Measurements from ENCODE around the gene PERM1.
"Not testable (repeated sequence)": the region's sequence is repeated elsewhere in the genome, so short reads cannot be mapped to it uniquely, and the experiment has no call there.

The PERM1 gene

GRCh38 chr1:981955-982558, at the start of gene PERM1:
Gene PERM1 (minus strand): TSS chr1:982093. CDS start chr1:981029, 1,064 bp downstream.
- DNase-seq (ENCODE audit: low spot score), result no peak

- not testable (repeated sequence) for DNase-seq (ENCODE audit: low spot score)
Measured at GRCh38 chr1:1030867-1031658, 49.2 kb upstream of the PERM1 start.

- no peak for DNase-seq (ENCODE audit: low spot score)
Measured at GRCh38 chr1:1027791-1028190, 45.9 kb upstream of the PERM1 start.

GRCh38 chr1:1026599-1027413, 44.9 kb upstream of the PERM1 start:
- no peak for DNase-seq (ENCODE audit: low spot score)

GRCh38 chr1:1025730-1026129, 43.8 kb upstream of the PERM1 start:
- no peak for DNase-seq (ENCODE audit: low spot score)

GRCh38 chr1:1024771-1025699, 43.1 kb upstream of the PERM1 start:
- DNase-seq (ENCODE audit: low spot score), result no peak

- DNase-seq (ENCODE audit: low spot score), result no peak
Measured at GRCh38 chr1:1024149-1024770, 42.4 kb upstream of the PERM1 start.

- no peak for DNase-seq (ENCODE audit: low spot score)
Measured at GRCh38 chr1:1023700-1024099, 41.8 kb upstream of the PERM1 start.

- DNase-seq (ENCODE audit: low spot score), result no peak
Measured at GRCh38 chr1:1022302-1023009, 40.6 kb upstream of the PERM1 start.

GRCh38 chr1:1021920-1022259, 40.0 kb upstream of the PERM1 start:
- DNase-seq (ENCODE audit: low spot score), result no peak

GRCh38 chr1:1021010-1021919, 39.4 kb upstream of the PERM1 start:
- peak; percentile 84 for DNase-seq (ENCODE audit: low spot score)

GRCh38 chr1:1020415-1021009, 38.6 kb upstream of the PERM1 start:
- peak; percentile 51 for DNase-seq (ENCODE audit: low spot score)

- DNase-seq (ENCODE audit: low spot score), result no peak
Measured at GRCh38 chr1:1020000-1020404, 38.1 kb upstream of the PERM1 start, which contains the start of gene AGRN. Gene AGRN (plus strand): TSS chr1:1020120. CDS start chr1:1020173, 53 bp downstream.

- peak; percentile 98 for DNase-seq (ENCODE audit: low spot score)
Measured at GRCh38 chr1:1019122-1019999, 37.5 kb upstream of the PERM1 start.

- not testable (repeated sequence) for DNase-seq (ENCODE audit: low spot score)
Measured at GRCh38 chr1:1018321-1018685, 36.4 kb upstream of the PERM1 start.

GRCh38 chr1:1017397-1018320, 35.8 kb upstream of the PERM1 start:
- DNase-seq (ENCODE audit: low spot score), result not testable (repeated sequence)
